Thymus (tissue), 11 donors: ENCODE results near the gene NOXO1. TPM values are rescaled to one million over a fixed set of nuclear protein-coding genes. Genes with fewer than 3 reads are reported as not detected.

ENCODE experiments used
- DNase-seq, 9 donors: peaks; one replicate each; pipeline ENCODE4 v3.0.0-alpha.2; 2013; ENCODE audit warnings: low spot score in 9 of 9, low read depth in 6 of 9, missing footprints in 1 of 9
- H3K27ac ChIP-seq, 2 donors: one replicate each; pipeline ENCODE4 v1.5.1; 2013; ENCODE audit warnings: control low read depth in 1 of 2, low read depth in 1 of 2, low read length in 1 of 2, mild to moderate bottlenecking in 1 of 2, moderate library complexity in 1 of 2
- H3K27me3 ChIP-seq, 2 donors: one replicate each; pipeline ENCODE4 v1.5.1; 2013; ENCODE audit warnings: low read length in 1 of 2; ENCODE audit not compliant: control insufficient read depth in 2 of 2, insufficient read depth in 1 of 2
- H3K36me3 ChIP-seq, 2 donors: one replicate each; pipeline ENCODE4 v1.5.1; 2013; ENCODE audit warnings: low read length in 1 of 2, mild to moderate bottlenecking in 1 of 2, moderate library complexity in 1 of 2; ENCODE audit not compliant: control insufficient read depth in 2 of 2, insufficient read depth in 2 of 2
- H3K4me1 ChIP-seq, 2 donors: one replicate each; pipeline ENCODE4 v1.5.1; 2013; ENCODE audit warnings: low read length in 2 of 2; ENCODE audit not compliant: control insufficient read depth in 2 of 2, insufficient read depth in 2 of 2
- H3K4me3 ChIP-seq, 2 donors: one replicate each; pipeline ENCODE4 v1.5.1; 2013; ENCODE audit warnings: low read length in 2 of 2, control low read depth in 1 of 2, mild to moderate bottlenecking in 1 of 2
- H3K9me3 ChIP-seq, 2 donors: one replicate each; pipeline ENCODE4 v1.5.1; 2013; ENCODE audit warnings: low read length in 1 of 2, mild to moderate bottlenecking in 1 of 2; ENCODE audit not compliant: control insufficient read depth in 2 of 2, insufficient read depth in 1 of 2
- WGBS: extraction: QIAGEN DNeasy Blood & Tissue Kit; methylation state at CpG from one replicate; pipeline ENCODE4 v1.1.7; 2013; 5-methylcytosine and 5-hydroxymethylcytosine counted together
- polyA plus RNA-seq: library from polyadenylated mRNA; stranded (reverse); fragments of 200-250 nt; gene quantifications from one replicate; pipeline ENCODE4 v1.2.3, GENCODE V29; 2013
- total RNA-seq: library from RNA; stranded (reverse); fragments of 120-200 nt; gene quantifications from one replicate; pipeline ENCODE4 v1.2.4, GENCODE V29; 2013
- donor health status: healthy.

NOXO1 gene
- total and polyA plus RNA-seq, 2 donors = 2.2 to 5.7 TPM

DNA sequence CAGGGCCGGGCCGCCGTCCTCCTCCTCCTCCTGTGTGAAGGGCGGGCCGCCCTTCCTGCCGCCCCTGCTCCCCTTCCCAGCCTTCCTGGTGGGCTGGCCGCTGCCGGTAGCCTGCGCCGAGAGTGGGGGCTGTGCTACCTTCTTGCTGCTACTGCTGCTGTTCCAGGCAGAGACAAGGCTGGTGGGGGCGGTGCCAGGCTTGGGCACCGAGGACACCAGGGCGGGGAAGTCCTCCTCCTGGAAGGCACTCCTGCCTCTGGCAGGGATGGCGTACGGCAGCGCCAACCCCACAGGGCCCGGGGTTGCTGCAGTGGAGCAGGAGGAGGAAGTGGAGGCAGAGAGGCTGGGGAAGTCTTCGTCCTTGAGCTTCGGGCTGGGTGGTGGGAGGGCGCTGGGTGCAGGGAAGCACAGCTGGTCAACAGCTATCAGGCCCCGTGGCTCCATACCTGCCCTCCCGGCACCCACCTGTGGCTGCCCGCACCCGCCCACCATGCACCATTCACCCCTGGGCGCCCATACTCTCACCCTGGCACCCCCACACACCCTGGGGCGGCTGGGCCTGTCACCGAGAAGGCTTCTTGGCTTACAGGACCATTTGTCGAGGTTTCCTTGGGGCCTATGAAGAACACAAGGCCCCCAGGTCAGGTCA, 18.7 kb upstream of the NOXO1 start:
- H3K36me3 ChIP-seq = peaks cover 68 to 69% of the 10 kb centered on the region in 2 donors
- H3K27ac ChIP-seq = no peak overlapping the region
- H3K4me1 ChIP-seq = peaks cover 0 to 12% of the 10 kb centered on the region in 2 donors
- peaks cover 0 to 10% of the 10 kb centered on the region in 2 donors for H3K9me3 ChIP-seq
- 98% methylated on average over 28 of the region's 28 CpGs for whole genome bisulfite sequencing
- no peak for DNase-seq
- no peak overlapping the region for H3K4me3 ChIP-seq
- no peaks in the 10 kb centered on the region for H3K27me3 ChIP-seq

DNA sequence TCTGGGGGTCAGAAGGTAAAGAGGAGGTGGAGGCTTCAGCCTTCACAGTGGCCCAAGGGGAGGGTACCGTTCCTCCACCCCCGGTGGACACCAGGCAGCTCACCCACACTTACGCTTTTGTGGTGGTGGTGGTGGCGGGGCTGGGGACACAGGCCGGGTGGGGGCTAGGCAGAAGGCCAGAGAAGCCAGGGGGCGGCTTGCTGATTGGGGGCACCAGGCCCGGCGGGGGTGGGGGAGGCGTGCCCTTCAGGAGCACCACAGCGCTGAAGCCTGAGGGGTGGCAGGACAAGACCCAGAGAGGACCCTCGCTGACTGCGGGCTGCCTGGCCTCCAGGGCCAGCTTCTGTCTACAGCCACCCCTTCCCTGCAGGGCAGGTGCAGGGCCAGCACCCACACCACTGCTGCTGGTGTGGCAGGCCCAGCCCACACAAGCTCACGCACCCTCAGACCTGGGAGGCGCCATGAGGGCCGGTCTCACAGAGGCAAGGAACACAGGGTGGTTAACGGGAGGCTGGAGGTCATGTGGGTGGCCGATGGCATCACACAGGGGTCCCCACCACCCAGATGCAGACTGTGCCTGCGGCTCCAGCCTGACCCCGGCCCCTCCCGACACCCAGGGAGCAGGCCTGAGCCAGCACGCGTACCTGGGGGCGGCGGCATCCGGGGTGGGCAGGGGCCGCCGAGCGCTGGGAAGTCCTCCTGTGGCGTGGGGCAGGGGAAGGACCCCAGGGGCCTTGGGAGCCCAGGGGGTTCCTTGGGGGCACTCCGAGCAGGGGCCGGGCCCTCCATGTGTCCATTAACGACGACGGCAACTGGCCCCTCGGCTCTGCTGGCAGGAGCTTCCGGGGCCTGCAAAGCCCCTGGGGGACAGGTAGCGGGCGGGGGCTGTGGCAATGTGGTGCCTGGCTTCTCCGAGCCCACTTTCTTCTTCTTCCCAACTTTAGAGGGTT, 17.9 kb upstream of the NOXO1 start:
- no peaks in the 10 kb centered on the region for H3K27me3 ChIP-seq
- H3K9me3 ChIP-seq = peaks cover 0 to 5% of the 10 kb centered on the region in 2 donors
- peaks cover 64 to 69% of the 10 kb centered on the region in 2 donors for H3K36me3 ChIP-seq
- DNase-seq = no peak
- 98% methylated on average over 39 of the region's 39 CpGs for WGBS
- H3K27ac ChIP-seq = no peak overlapping the region
- no peak overlapping the region for H3K4me3 ChIP-seq
- H3K4me1 ChIP-seq = peaks cover 0 to 7% of the 10 kb centered on the region in 2 donors

DNA sequence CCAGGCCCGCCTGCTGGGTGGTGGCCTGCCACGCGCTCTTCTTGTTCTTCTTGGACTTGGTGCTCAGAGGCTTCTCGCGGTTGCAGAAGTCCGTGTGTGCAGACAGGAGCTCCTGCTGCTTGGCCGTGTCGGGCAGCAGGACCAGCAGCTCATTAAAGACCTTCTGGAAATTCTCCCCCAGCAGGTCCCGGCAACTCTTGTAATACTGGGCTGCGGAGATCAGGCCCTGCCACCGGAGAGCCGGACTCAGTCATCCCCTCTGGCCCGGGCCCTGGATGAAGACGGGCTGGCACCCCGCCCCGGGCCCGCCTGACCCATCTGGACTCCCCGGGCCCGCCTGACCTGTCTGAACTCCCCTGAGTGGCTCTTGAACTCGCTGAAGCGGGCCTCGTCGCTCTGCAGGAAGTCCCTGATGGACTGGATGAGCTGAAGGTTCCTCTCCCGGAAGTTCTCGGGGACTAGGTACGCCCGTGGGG, 17.1 kb upstream of the NOXO1 start:
- H3K4me3 ChIP-seq = no peak overlapping the region
- no peak overlapping the region for H3K27ac ChIP-seq
- peaks cover 0 to 4% of the 10 kb centered on the region in 2 donors for H3K27me3 ChIP-seq
- peaks cover 60 to 69% of the 10 kb centered on the region in 2 donors for H3K36me3 ChIP-seq
- 98% methylated on average over 27 of the region's 27 CpGs for WGBS
- DNase-seq = no peak
- peaks cover 0 to under 1% of the 10 kb centered on the region in 2 donors for H3K4me1 ChIP-seq
- H3K9me3 ChIP-seq = no peaks in the 10 kb centered on the region

DNA sequence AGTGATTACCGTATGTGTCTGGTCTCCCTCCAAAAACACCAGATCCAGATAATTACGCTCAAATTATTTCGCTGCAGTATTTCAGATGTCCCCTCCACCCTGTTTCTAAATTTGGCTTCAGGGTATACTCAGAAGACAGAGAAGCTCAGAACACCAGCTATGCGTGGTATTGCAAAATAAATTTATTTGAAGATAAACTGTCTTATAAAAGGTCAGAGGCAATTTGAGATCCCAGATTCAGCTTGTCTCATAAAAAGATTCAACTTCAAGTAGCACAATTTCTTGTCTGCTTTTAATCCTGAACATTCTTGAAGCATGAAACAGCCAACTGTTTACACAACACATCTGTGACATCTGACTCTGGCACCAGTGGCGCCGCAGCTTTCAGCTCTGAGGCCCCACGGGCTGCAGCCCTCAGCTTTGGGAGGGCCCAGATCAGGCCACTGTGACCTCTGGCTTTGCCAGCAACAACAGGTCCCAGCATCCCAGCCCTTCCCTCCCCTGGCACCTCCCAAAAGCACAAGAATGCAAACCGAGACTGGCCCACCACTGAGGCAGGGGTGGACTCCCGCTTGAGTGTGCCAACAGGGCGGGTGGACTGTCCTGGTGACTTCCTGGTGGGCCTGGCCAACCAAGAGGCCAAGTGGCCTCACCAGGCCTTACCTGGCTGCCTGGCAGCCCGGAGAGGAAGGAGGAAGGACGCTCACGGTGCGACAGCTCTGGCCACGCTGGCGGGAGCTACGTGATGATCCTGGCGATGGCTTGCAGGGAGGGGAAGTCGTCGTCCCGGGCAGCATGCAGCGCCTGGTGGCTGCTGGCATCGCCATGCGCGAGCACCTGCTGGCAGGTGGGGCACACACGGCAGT, 16.5 kb upstream of the NOXO1 start:
- H3K27ac ChIP-seq = no peak overlapping the region
- peaks cover 0 to 3% of the 10 kb centered on the region in 2 donors for H3K9me3 ChIP-seq
- DNase-seq = no peak
- H3K4me3 ChIP-seq = no peak overlapping the region
- no peaks in the 10 kb centered on the region for H3K4me1 ChIP-seq
- peaks cover 0 to 11% of the 10 kb centered on the region in 2 donors for H3K27me3 ChIP-seq
- 96% methylated on average over 26 of the region's 26 CpGs for WGBS
- H3K36me3 ChIP-seq = peaks cover 53 to 62% of the 10 kb centered on the region in 2 donors

DNA sequence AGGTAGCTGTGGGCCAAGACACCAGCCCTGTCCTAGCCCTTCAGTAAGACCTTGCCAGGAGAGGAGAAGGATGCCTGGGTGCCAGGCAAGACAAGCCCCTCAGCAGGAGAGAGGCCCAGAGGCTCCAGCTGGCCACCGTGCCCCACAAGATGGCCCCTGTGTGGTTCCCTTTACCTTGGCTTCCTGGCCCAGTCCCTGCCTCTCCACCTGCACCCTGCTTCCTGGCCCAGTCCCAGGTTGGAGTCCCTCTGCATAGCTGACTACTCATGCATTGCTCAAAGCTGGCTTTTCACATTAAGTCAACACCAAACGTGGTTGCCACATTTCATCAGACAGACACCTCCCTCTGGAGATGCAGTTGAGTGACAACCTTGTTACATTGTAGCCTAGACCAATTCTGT, 12.5 kb upstream of the NOXO1 start:
- no peak overlapping the region for H3K4me3 ChIP-seq
- peaks cover 1 to 12% of the 10 kb centered on the region in 2 donors for H3K9me3 ChIP-seq
- WGBS = 84% methylated on average over 2 of the region's 2 CpGs
- peaks cover 31 to 45% of the 10 kb centered on the region in 2 donors for H3K27me3 ChIP-seq
- H3K4me1 ChIP-seq = peaks cover 13 to 19% of the 10 kb centered on the region in 2 donors
- H3K36me3 ChIP-seq = peaks cover 16 to 22% of the 10 kb centered on the region in 2 donors
- DNase-seq = no peak
- no peak overlapping the region for H3K27ac ChIP-seq

DNA sequence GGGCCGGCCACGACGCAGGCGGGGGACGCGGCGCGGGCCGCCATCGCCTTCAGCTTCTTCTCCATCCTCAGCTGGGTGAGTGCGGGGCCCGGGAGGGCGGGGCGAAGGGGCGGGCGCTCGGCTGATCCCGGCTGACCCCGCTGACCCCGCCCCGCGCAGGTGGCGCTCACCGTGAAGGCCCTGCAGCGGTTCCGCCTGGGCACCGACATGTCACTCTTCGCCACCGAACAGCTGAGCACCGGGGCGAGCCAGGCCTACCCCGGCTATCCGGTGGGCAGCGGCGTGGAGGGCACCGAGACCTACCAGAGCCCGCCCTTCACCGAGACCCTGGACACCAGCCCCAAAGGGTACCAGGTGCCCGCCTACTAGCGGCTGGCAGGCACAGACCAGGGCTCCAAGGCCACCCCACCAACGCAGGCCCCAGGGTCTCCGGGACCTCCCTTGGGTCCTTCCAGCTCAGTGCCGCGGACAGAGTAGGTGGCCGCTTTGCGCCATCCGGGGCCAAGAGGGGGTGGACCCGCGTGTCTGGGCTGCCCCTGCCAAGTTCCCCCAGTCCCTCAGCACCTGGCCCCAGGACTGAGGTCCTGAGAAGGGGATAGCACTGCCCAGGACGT, 11.5 kb upstream of the NOXO1 start:
- peaks cover 13 to 19% of the 10 kb centered on the region in 2 donors for H3K4me1 ChIP-seq
- no peak for DNase-seq
- WGBS = 60% methylated on average over 50 of the region's 50 CpGs
- peaks cover 1 to 13% of the 10 kb centered on the region in 2 donors for H3K9me3 ChIP-seq
- no peak overlapping the region for H3K27ac ChIP-seq
- H3K36me3 ChIP-seq = peaks cover 8 to 13% of the 10 kb centered on the region in 2 donors
- peak overlapping the region in 1 of 2 donors; percentile 57 for H3K4me3 ChIP-seq
- peaks cover 40 to 54% of the 10 kb centered on the region in 2 donors for H3K27me3 ChIP-seq

DNA sequence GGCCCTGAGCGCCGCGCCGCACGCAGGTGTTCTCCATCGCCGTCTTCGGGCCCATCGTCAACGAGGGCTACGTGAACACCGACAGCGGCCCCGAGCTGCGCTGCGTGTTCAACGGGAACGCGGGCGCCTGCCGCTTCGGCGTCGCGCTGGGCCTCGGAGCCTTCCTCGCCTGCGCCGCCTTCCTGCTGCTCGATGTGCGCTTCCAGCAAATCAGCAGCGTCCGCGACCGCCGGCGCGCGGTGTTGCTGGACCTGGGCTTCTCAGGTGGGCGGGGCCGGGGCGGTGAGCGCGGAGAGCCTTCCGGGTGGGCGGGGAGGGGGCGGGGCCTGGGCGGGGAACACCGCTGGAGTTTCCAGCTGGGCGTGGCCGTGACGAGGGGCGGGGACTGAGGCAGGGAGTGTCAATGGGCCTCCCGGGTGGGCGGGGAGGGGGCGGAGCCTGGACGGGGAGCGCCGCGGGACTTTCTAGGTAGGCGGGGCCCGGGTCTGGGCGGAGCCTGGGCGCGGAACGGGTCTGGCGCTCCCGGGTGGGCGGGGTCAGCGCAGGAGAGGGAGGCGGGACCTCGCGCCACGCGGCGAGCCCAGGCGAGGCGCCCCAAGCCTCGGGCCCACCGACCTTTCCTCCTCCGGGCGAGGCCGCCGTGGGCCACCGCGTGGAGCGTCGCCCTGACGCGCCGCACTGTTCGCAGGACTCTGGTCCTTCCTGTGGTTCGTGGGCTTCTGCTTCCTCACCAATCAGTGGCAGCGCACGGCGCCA, 10.9 kb upstream of the NOXO1 start:
- Histone ChIP-seq H3K4me1 (peaks cover 13 to 19% of the 10 kb centered on the region in 2 donors), H3K9me3 (peaks cover 1 to 13% of the 10 kb centered on the region in 2 donors), H3K4me3 (peak overlapping the region; percentile 18 to 57), H3K27me3 (peaks cover 45 to 60% of the 10 kb centered on the region in 2 donors), H3K27ac (peak overlapping the region in 1 of 2 donors; percentile 53), H3K36me3 (peaks cover 2 to 6% of the 10 kb centered on the region in 2 donors)
- peak; percentile 62 to 93 (median 86) for DNase-seq
- WGBS = 4% methylated on average over 96 of the region's 96 CpGs

DNA sequence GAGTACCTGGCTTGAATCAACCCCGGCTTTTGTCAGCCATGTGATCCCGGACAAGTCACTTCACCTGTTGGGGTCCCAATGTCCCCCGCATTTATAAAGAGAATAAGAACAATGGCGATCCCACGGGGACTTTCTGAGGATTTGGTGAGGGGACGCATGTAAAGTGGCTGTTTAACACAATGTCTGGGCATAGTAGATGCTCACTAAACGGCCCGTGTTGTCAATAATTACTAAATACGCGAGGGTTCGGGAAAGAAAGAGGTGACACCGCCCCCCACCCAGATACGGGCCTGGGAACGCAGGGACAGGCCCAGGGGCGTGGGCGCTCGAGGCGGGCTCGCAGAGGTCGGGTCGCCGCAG, 10.3 kb upstream of the NOXO1 start:
- peaks cover 46 to 65% of the 10 kb centered on the region in 2 donors for H3K27me3 ChIP-seq
- WGBS = 15% methylated on average over 22 of the region's 22 CpGs
- H3K27ac ChIP-seq = peak overlapping the region in 1 of 2 donors; percentile 53

More for the DNA sequence above, 10.3 kb upstream of the NOXO1 start:
- Histone ChIP-seq H3K4me1 (peaks cover 13 to 19% of the 10 kb centered on the region in 2 donors), H3K4me3 (peak overlapping the region; percentile 18 to 57), H3K9me3 (peaks cover 1 to 13% of the 10 kb centered on the region in 2 donors), H3K36me3 (peaks cover under 1 to 2% of the 10 kb centered on the region in 2 donors)
- DNase-seq = no peak
